HUES64 (cell line): ENCODE results near the gene TBCCD1.

Experiments
- H3K27ac ChIP-seq: 2 replicates; pipeline ENCODE4 v1.7.0; 2013; ENCODE audit warnings: low read depth, low read length, inconsistent platforms
- H3K27me3 ChIP-seq: 2 replicates; pipeline ENCODE4 v1.6.1; 2013; ENCODE audit warnings: mild to moderate bottlenecking, low read length; ENCODE audit not compliant: insufficient read depth
- H3K36me3 ChIP-seq: 2 replicates; pipeline ENCODE4 v1.6.1; 2013; ENCODE audit warnings: mild to moderate bottlenecking, low read length; ENCODE audit not compliant: insufficient read depth
- H3K4me1 ChIP-seq: 2 replicates; pipeline ENCODE4 v1.6.1; 2013; ENCODE audit warnings: mild to moderate bottlenecking, low read length, moderate library complexity; ENCODE audit not compliant: insufficient read depth
- H3K4me3 ChIP-seq: 2 replicates; pipeline ENCODE4 v1.5.1; 2013; ENCODE audit warnings: mild to moderate bottlenecking, low read length, moderate library complexity
- H3K9ac ChIP-seq: 2 replicates; pipeline ENCODE4 v1.6.1; 2013; ENCODE audit warnings: mild to moderate bottlenecking, low read depth, low read length
- H3K9me3 ChIP-seq: 2 replicates; pipeline ENCODE4 v1.6.1; 2013; ENCODE audit warnings: low read depth, low read length; ENCODE audit not compliant: insufficient read depth
- WGBS: fragments of 150-250, 120-280 bp; methylation state at CpG from one replicate; pipeline ENCODE4 v1.1.7; 2013; ENCODE audit warnings: missing lambda C conversion rate; 5-methylcytosine and 5-hydroxymethylcytosine counted together

TBCCD1 gene

DNA sequence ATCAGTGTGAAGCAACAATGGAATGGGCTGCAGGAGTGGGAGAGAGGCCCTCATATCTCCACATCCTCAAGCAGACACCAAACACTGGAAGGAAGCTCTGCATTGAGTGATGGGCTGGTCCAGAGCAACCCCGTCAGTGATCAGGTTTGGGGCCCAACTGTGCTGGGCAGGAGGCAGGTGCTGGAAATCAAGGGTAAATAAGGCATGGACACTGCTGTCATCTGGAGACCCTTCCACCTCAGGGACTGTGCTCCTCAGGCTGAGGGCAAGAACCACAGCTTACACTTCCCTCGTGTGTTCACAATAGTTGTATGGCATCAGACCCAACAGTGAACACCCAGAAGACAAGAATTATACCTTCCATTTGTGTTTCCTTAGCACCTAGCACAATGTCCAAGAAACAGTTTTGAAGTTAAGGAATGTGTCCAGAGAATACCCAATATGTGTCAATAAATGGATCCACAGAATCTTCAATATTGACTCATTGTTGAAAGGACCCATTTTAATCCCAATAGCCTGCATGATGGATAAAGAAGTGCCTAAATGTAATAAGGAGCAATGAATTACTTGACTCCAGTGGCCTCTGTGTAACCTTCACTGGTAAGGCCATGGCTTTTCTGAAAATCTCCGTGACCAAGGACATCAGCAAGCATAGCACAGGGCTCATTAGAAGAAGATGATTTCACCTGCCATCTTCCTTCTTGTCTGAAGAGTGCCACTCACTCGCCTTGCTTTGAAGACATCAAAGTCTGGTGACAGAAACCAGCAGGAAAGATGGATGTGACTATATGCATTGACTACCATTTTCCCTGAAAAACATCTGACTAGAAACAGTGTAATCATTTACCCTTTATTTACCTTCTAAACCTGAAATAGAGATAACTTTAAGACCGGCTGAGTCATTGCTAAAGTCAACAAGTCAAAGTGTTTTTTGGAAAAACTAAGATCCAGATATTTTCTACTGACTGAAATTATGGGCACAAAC lies 38.7 kb upstream of the TBCCD1 start:
- no peak overlapping the region for H3K9ac ChIP-seq
- H3K27ac ChIP-seq = no peak overlapping the region
- H3K9me3 ChIP-seq = no peaks in the 10 kb centered on the region
- 89% methylated on average over 5 of the region's 5 CpGs for WGBS
- H3K27me3 ChIP-seq = no peaks in the 10 kb centered on the region
- 0 out of 2 replicates have a peak, but pooled peaks cover 3% of the 10 kb centered on the region for H3K4me1 ChIP-seq
- no peak overlapping the region for H3K4me3 ChIP-seq
- H3K36me3 ChIP-seq = no peaks in the 10 kb centered on the region

DNA sequence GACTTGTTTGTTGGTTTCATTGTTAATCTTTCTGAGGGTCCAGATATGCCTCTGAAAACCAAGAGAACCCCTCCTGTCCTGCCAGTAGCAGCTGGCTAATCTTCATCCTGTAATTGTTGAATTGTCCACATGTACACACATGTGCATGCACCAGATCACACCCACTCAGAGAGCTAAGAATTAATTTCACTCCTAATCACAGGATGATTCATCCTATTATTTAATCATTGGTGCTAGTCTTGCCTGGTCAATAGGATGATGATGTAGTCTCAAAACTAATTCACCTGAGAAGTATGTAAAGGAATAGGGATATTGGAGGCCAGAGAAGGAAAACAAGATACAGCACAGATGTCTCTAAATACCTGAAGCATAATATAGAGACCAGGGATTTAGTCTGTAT lies 37.9 kb upstream of the TBCCD1 start:
- no peaks in the 10 kb centered on the region for H3K36me3 ChIP-seq
- H3K4me1 ChIP-seq = 0 out of 2 replicates have a peak, but pooled peaks cover 3% of the 10 kb centered on the region
- H3K9ac ChIP-seq = no peak overlapping the region
- no peaks in the 10 kb centered on the region for H3K9me3 ChIP-seq
- H3K27ac ChIP-seq = no peak overlapping the region
- no peaks in the 10 kb centered on the region for H3K27me3 ChIP-seq
- H3K4me3 ChIP-seq = no peak overlapping the region

DNA sequence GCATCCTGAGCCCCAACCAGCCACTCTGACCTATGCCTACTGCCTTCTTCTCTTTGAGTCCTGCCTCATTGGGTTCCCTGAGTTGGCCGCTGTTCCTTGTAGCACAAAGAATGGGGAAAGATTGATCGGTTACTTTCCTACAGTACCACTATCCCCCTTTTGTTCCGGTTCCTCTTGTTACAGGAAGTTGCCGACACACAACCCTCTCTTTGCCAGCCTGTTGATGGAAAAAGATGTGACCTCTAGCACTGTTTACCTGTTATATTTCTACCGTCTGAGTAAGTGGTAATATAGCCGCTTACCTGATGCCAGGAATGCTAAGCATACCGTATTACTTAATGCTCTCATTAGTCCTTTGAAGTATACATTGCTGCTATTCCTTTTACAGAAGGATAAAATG lies 36.0 kb upstream of the TBCCD1 start:
- WGBS = 92% methylated on average over 7 of the region's 7 CpGs
- no peak overlapping the region for H3K27ac ChIP-seq
- H3K4me3 ChIP-seq = no peak overlapping the region
- H3K36me3 ChIP-seq = no peaks in the 10 kb centered on the region
- 0 out of 2 replicates have a peak, but pooled peaks cover 3% of the 10 kb centered on the region for H3K4me1 ChIP-seq
- no peaks in the 10 kb centered on the region for H3K27me3 ChIP-seq
- H3K9ac ChIP-seq = no peak overlapping the region
- no peaks in the 10 kb centered on the region for H3K9me3 ChIP-seq

DNA sequence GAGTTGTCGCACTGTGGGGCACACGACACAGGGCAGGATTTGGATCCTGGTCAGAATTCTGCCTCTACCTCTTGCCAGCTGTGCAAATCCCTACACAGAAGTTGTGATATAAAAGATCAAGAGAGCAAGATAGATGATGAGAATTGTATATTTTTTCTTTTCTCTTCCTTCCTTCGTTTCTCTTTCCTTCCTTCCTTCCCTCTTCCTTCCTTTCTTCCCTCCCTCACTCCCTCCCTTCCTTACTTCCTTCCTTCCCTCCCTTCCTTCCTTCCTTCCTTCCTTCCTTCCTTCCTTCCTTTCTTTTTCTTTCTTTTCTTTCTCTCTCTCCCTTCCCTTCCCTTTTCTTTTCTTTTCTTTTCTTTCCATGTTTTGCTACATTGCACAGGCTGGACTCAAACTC lies 33.8 kb upstream of the TBCCD1 start:
- no peak overlapping the region for H3K27ac ChIP-seq
- no peaks in the 10 kb centered on the region for H3K9me3 ChIP-seq
- H3K9ac ChIP-seq = no peak overlapping the region
- H3K36me3 ChIP-seq = no peaks in the 10 kb centered on the region
- H3K4me1 ChIP-seq = peaks cover 12% of the 10 kb centered on the region
- 83% methylated on average over 3 of the region's 3 CpGs for WGBS
- H3K27me3 ChIP-seq = no peaks in the 10 kb centered on the region
- H3K4me3 ChIP-seq = no peak overlapping the region

DNA sequence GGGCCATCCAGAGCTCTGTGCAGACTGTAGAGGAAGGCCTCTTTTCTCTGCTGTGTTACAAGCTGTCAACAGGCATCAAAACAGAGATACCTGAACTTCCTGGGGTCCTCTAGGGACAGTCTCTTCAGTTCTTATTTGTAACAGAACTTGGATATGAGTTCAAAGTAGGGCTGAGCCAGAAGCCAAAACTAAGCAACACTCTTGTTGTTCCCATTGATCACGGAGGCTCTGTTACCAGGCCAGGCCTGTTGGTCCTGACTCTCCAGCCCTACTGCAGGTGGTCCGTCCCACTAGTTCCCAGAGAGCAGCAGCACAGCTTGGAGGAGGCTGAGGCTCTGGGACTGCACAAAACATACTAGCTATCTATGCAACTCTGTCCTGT lies 32.6 kb upstream of the TBCCD1 start:
- H3K27me3 ChIP-seq = no peaks in the 10 kb centered on the region
- no peak overlapping the region for H3K4me3 ChIP-seq
- no peak overlapping the region for H3K9ac ChIP-seq
- no peaks in the 10 kb centered on the region for H3K9me3 ChIP-seq
- H3K36me3 ChIP-seq = no peaks in the 10 kb centered on the region
- 88% methylated on average over 2 of the region's 2 CpGs for WGBS
- H3K4me1 ChIP-seq = peaks cover 12% of the 10 kb centered on the region
- H3K27ac ChIP-seq = no peak overlapping the region

DNA sequence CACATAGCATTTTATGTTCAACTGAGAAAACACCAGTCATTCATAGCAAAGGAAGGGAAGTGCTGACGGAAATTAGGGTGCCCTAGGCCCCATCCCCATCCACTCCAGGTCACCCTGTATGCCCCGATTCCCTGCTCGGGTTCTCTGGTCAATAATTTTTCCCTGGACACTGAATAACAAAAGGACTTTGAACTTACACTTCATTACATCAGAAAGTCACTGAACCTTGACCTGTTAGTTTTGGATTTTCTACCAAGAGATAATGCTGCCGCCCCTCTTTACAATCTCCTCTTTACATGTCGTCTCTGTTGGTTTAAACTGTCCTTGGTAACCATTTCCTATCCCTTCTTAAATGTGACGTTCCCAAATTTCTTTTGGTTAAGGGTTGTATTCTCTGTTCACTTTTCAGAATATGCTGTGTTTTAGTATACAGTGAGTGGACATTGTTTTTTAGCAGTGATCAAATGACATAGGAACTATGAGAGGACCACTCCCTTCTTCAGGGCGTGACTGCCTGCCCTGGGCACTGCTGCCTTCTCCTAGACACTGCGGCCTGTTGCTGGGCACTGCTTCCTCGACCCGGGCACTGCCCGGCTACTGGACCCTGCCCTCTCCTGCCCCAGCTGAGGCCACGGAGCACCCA lies 32.1 kb upstream of the TBCCD1 start:
- WGBS = 85% methylated on average over 12 of the region's 12 CpGs
- H3K27me3 ChIP-seq = no peaks in the 10 kb centered on the region
- H3K9ac ChIP-seq = no peak overlapping the region
- H3K4me1 ChIP-seq = peaks cover 12% of the 10 kb centered on the region
- H3K4me3 ChIP-seq = no peak overlapping the region
- no peaks in the 10 kb centered on the region for H3K36me3 ChIP-seq
- H3K9me3 ChIP-seq = no peaks in the 10 kb centered on the region
- H3K27ac ChIP-seq = no peak overlapping the region

DNA sequence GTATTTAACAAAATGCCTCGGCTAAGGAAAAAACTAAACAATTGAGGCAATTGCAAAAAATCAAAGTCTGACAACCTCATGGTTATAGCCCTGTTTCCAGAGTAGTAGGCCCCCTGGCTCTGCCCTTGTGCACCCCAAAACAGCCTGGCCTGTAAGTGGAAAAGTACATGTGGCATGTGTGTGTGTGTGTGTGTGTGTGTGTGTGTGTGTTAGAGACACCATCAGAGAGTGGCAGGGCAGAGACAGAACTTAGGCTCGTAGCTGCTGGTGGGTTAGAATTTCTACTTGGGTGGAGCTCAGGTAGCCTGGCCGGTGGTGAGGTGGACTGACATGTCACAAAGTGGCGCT lies 31.6 kb upstream of the TBCCD1 start:
- Histone ChIP-seq H3K4me1 (peaks cover 12% of the 10 kb centered on the region), H3K4me3 (no peak overlapping the region), H3K27me3 (no peaks in the 10 kb centered on the region), H3K36me3 (no peaks in the 10 kb centered on the region), H3K27ac (no peak overlapping the region), H3K9me3 (no peaks in the 10 kb centered on the region), H3K9ac (no peak overlapping the region)
- WGBS = 87% methylated on average over 4 of the region's 4 CpGs

DNA sequence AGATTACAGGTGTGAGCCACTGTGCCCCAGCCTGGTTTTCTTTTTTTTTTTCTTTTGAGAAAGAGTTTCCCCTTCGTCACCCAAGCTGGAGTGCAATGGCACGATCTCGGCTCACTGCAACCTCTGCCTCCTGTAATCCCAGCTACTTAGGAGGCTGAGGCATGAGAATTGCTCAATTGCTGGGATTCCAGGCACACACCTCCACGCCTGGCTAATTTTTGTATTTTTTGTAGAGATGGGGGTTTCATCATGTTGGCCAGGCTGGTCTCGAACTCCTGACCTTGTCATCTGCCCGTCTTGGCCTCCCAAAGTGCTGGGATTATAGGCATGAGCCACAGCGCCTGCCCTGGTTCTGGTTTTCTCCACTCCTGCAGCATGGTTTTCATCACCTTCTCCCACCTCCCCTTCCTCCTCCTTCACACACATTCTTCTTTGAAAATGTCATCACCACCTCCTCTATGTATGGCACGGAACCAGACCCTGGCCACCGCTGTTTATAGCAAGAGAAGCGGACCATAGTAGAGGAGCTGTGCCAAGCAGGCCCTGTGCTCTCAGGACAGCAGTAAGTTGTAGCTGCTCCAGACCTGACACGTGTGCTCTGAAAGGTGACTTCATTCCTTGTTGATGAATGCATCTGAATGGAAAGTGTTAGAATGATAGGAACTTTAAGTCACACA lies 31.1 kb upstream of the TBCCD1 start:
- no peaks in the 10 kb centered on the region for H3K27me3 ChIP-seq
- no peak overlapping the region for H3K4me3 ChIP-seq
- H3K4me1 ChIP-seq = peaks cover 12% of the 10 kb centered on the region
- no peaks in the 10 kb centered on the region for H3K9me3 ChIP-seq
- H3K36me3 ChIP-seq = no peaks in the 10 kb centered on the region
- no peak overlapping the region for H3K27ac ChIP-seq
- H3K9ac ChIP-seq = no peak overlapping the region
- 91% methylated on average over 11 of the region's 11 CpGs for WGBS

DNA sequence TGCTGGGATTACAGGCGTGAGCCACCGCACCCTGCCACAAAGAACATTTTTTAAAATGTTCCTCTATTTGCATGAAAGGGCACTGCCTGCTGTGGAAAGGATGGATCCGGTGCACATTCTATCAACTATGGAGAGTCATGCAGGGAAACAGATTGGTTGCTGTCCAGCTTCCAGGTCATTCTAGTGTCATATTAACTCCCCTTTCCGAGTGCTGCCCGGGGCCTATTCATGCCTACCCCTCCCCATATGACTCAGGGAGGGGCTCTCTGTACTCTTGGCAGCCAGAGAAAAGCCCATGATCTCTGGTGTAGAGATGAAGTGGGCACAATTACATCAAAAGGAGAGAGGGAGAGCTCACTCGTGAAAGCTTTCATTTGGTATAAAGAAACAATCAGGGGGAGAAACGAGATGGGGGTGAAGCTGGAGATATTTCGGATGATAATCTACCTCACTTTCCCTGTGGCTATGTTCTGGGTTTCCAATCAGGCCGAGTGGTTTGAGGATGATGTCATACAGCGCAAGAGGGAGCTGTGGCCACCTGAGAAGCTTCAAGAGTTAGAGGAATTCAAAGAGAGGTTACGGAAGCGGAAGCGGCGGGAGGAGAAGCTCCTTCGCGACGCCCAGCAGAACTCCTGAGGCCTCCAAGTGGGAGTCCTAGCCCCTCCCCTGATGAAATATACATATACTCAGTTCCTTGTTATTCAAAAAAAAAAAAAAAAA lies 29.6 kb upstream of the TBCCD1 start:
- peaks cover 9% of the 10 kb centered on the region for H3K4me1 ChIP-seq
- H3K4me3 ChIP-seq = no peak overlapping the region
- H3K9ac ChIP-seq = no peak overlapping the region
- no peaks in the 10 kb centered on the region for H3K9me3 ChIP-seq
- no peaks in the 10 kb centered on the region for H3K36me3 ChIP-seq
- H3K27ac ChIP-seq = no peak overlapping the region
- 43% methylated on average over 15 of the region's 17 CpGs for WGBS
- no peaks in the 10 kb centered on the region for H3K27me3 ChIP-seq

DNA sequence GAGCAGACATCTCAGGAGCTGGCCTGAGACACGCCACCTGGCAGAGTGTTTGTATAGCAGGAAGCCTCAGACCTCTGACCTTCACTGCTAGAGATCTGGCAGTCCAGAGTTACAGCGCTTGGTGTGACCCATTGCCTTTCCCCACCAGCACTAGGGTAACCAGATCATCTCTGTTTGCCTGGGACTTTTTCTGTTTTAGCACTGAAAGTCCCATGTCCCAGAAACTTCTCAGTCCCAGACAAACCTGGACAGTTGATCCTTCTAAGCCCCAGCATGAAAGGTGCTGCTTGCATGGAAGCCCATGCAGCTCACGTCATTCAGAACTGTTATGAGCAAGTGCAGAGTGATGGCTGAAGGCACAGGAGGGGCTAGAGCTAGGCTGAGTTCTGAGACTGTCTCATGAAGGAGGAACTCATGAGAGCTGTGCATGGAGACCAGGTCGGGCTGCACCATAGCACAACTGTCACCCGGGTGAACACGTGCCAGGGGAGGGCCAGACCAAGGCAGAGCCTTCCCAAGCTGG lies 27.5 kb upstream of the TBCCD1 start:
- H3K4me1 ChIP-seq = peaks cover 9% of the 10 kb centered on the region
- H3K9ac ChIP-seq = no peak overlapping the region
- no peak overlapping the region for H3K27ac ChIP-seq
- no peaks in the 10 kb centered on the region for H3K36me3 ChIP-seq
- H3K9me3 ChIP-seq = no peaks in the 10 kb centered on the region
- H3K27me3 ChIP-seq = no peaks in the 10 kb centered on the region
- WGBS = 94% methylated on average over 6 of the region's 6 CpGs
- H3K4me3 ChIP-seq = no peak overlapping the region
